K562 (cell line): ENCODE results near the gene AFF3. TPM values are rescaled to one million over a fixed set of nuclear protein-coding genes. Genes with fewer than 3 reads are reported as not detected.

Experiments used
- BRD4 ChIP-seq: fragments of 200-600 bp; sonication (generic); IDR thresholded peaks from 2 replicates; pipeline ENCODE4 v1.6.1; 2017; ENCODE audit warnings: inconsistent platforms
- CREM ChIP-seq: IDR thresholded peaks from 2 replicates; pipeline ENCODE4 v1.6.1; 2014; ENCODE audit warnings: antibody characterized with exemption, low read depth
- FOXA3 ChIP-seq, 2 experiments: fragments of 450-650 bp in 1 of 2; sonication (generic) in 1 of 2; formaldehyde crosslinking; IDR thresholded peaks in 1 of 2; conservative IDR thresholded peaks in 1 of 2; 2 replicates each; pipeline versions ENCODE4 v1.4.0 to v1.8.0; 2020 to 2022; ENCODE audit warnings: mild to moderate bottlenecking in 2 of 2, missing genetic modification reagents in 1 of 2
- LCOR ChIP-seq: sonication (generic); formaldehyde crosslinking; IDR thresholded peaks from 2 replicates; pipeline ENCODE4 v1.8.0; 2022; ENCODE audit warnings: mild to moderate bottlenecking, missing genetic modification reagents
- NCOA1 ChIP-seq: fragments of 450-650 bp; IDR thresholded peaks from 2 replicates; pipeline ENCODE4 v1.6.1; 2016; ENCODE audit warnings: low read depth
- NFIC ChIP-seq: fragments of 450-650 bp; IDR thresholded peaks from 2 replicates; pipeline ENCODE4 v1.6.1; 2017; ENCODE audit warnings: mild to moderate bottlenecking, inconsistent platforms
- TRIM24 ChIP-seq, 2 experiments: fragments of 450-650 bp; IDR thresholded peaks; 2 replicates each; pipeline ENCODE4 v1.6.1; 2016
- ZFP30 ChIP-seq: fragments of 250-450 bp; sonication (Bioruptor Pico); IDR thresholded peaks from 2 replicates; pipeline ENCODE4 v1.8.0; 2022; ENCODE audit warnings: moderate library complexity, mild to moderate bottlenecking, inconsistent platforms, borderline replicate concordance
- polyA plus RNA-seq, 8 experiments: library from polyadenylated mRNA; depleted of rRNA in 4 of 8; stranded (reverse) in 5 of 8; unstranded in 3 of 8; fragments of >200 nt; fragmentation: Nextera tagmentation in 2 of 8; fragmentation: Illumina TruSeq in 1 of 8; extraction: Ambion mirVana in 2 of 8; extraction: Trizol in 1 of 8; gene quantifications; 2 replicates each; pipeline versions ENCODE4 v1.2.1 to v1.2.3, GENCODE V29; 2011 to 2014; ENCODE audit warnings: inconsistent platforms in 1 of 8, missing spikeins in 1 of 8
- total RNA-seq, 7 experiments: library from RNA; depleted of rRNA in 6 of 7; stranded (reverse); fragments of >200 nt in 6 of 7; fragmentation: Illumina TruSeq in 2 of 7; extraction: Trizol in 2 of 7; gene quantifications; 2 replicates each; pipeline versions ENCODE4 v1.2.1 to v1.2.3, GENCODE V29; 2011 to 2021; ENCODE audit warnings: low replicate concordance in 1 of 7
- TF ChIP-seq, protein P1 (sequence below), 2 experiments: fragments of 200-800 bp in 1 of 2; sonication (Bioruptor generic) in 1 of 2; sonication (generic) in 1 of 2; formaldehyde crosslinking in 1 of 2; IDR thresholded peaks in 1 of 2; conservative IDR thresholded peaks in 1 of 2; 2 replicates each; pipeline versions ENCODE4 v1.5.0 to v1.6.1; 2016 to 2020; ENCODE audit warnings: missing compliant biosample characterization in 1 of 2, missing genetic modification characterization in 1 of 2, missing genetic modification reagents in 1 of 2
- TF ChIP-seq, protein P2 (sequence below): fragments of 450-650 bp; formaldehyde crosslinking; IDR thresholded peaks from 2 replicates; pipeline ENCODE4 v1.4.0; 2022; ENCODE audit warnings: missing genetic modification characterization

Gene AFF3
- total and polyA plus RNA-seq, 9 of the 15 experiments (the other 6 are each of a cell fraction or from before 2014, with no cell fraction given), result 0.02 to 0.11 TPM; not detected in 7

- TF ChIP-seq, protein P1, sequence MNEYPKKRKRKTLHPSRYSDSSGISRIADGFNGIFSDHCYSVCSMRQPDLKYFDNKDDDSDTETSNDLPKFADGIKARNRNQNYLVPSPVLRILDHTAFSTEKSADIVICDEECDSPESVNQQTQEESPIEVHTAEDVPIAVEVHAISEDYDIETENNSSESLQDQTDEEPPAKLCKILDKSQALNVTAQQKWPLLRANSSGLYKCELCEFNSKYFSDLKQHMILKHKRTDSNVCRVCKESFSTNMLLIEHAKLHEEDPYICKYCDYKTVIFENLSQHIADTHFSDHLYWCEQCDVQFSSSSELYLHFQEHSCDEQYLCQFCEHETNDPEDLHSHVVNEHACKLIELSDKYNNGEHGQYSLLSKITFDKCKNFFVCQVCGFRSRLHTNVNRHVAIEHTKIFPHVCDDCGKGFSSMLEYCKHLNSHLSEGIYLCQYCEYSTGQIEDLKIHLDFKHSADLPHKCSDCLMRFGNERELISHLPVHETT (CRISPR knock-in tag; conservative IDR thresholded peaks at IDR 0.05 in 1 of 2, IDR thresholded peaks at IDR 0.05 in 1 of 2), result peak in 1 of 2 experiments; percentile 76; a peak in 2 of 4 replicates
- TF ChIP-seq CREM (peak; percentile 78), ZFP30 (no peak), BRD4 (no peak), NCOA1 (peak; percentile 65; the same call in 1 of the 2 replicates), FOXA3 (CRISPR knock-in tag; conservative IDR thresholded peaks at IDR 0.05 in 1 of 2, IDR thresholded peaks at IDR 0.05 in 1 of 2) (0 out of 4 replicates have a peak, but pooled peaks have one; percentile 18 to 61), LCOR (peak; percentile 77; the same call in 1 of the 2 replicates), TRIM24 (IDR thresholded peaks at IDR 0.05) (peak; percentile 45 to 87; a peak in 3 of 4 replicates), NFIC (peak; percentile 77)
- TF ChIP-seq, protein P2, sequence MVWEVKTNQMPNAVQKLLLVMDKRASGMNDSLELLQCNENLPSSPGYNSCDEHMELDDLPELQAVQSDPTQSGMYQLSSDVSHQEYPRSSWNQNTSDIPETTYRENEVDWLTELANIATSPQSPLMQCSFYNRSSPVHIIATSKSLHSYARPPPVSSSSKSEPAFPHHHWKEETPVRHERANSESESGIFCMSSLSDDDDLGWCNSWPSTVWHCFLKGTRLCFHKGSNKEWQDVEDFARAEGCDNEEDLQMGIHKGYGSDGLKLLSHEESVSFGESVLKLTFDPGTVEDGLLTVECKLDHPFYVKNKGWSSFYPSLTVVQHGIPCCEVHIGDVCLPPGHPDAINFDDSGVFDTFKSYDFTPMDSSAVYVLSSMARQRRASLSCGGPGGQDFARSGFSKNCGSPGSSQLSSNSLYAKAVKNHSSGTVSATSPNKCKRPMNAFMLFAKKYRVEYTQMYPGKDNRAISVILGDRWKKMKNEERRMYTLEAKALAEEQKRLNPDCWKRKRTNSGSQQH (CRISPR knock-in tag), result 0 out of 2 replicates have a peak, but pooled peaks have one; percentile 61
Observed at GRCh38 chr2:99771681-99772333, 370.6 kb downstream of the AFF3 start (continued).
